NCI-H2227 treated with DMSO at 0.1 percent for 48 hours (cell line): ENCODE results near the gene FOXP1.

ENCODE experiments used
- DNase-seq: peaks from one replicate; lab custom pipeline; 2025; lab: John Stamatoyannopoulos, UW

Gene FOXP1

GRCh38 chr3:71586810-71587242, 3.3 kb upstream of the FOXP1 start:
- no peak for DNase-seq

GRCh38 chr3:71585887-71586809, 2.6 kb upstream of the FOXP1 start:
- no peak for DNase-seq

- DNase-seq: no peak
These were observed 1.6 kb upstream of the FOXP1 start for GRCh38 chr3:71585131-71585530.

GRCh38 chr3:71584394-71585011, 975 bp upstream of the FOXP1 start:
- no peak for DNase-seq

- no peak for DNase-seq
These were observed 639 bp downstream of the FOXP1 start for GRCh38 chr3:71582612-71583565.

- no peak for DNase-seq
These were observed 1.4 kb downstream of the FOXP1 start for GRCh38 chr3:71582036-71582611.

DNA sequence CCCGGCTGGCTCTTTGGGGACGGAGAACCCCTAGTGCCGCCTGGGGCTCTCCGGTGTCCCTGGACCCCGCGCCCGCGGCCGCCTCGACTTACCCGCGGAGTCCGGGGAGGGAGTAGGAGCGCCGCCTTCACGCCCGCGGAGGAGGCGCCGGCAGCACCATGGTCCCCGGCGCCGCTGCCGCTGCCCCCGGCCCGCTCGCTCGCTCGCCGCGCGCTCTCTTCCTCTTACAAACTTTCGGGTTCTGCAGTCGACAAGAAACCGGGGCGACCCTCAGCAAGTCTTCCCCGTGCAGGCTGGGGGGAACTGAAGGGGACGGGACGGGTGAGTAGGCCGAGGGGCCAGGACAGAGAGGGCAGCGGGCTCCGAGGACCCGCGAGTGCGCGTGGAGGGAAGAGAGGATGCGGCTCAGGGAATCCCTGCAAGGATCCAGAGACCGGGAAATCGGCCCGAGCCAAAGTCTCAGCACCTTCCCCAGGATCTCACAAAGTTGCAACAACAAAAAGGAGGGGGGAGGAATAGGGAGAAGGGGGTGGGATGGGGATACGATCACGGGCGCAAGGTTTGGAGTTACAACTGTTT, 2.0 kb downstream of the FOXP1 start:
- no peak for DNase-seq

DNA sequence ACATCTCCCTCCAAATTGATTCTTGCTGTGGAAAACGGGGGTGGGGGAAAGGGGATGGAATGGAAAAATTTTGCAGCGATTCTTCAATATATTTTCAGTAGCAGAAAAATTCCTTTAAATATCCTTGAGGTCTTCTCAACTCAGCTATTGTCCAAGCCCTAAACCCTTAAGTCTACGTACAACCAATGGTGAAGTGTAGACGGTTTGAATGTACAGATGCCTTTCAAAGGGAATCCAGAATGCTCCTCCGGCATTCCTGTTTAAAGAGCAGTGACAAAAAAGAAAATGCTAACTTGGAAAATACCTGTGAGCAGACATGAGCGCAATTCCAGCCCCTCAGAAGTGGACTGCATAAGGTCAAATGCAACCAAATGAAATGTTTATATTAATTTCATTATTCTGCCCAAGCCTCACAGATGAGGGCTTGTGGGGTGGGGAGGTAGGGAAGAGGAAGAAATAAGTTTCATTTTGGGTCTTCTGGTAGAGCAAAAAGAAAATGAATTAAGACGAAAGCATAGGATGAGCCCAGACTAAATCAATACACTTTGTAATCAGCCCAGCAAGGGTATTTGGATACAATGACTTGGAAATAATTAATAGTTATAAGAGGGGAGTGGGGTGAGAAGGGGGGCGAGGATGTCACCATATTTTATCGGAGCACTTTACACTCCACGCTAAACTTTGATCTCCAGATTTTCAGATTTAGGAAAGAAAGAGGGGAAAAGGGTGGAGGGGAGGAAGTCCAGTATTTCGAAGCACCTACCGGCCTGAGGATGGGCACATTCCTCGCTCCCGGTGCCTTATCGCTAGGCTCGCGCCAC, 2.7 kb downstream of the FOXP1 start:
- DNase-seq: no peak

GRCh38 chr3:71579935-71580406, 3.6 kb downstream of the FOXP1 start:
- DNase-seq: no peak

DNA sequence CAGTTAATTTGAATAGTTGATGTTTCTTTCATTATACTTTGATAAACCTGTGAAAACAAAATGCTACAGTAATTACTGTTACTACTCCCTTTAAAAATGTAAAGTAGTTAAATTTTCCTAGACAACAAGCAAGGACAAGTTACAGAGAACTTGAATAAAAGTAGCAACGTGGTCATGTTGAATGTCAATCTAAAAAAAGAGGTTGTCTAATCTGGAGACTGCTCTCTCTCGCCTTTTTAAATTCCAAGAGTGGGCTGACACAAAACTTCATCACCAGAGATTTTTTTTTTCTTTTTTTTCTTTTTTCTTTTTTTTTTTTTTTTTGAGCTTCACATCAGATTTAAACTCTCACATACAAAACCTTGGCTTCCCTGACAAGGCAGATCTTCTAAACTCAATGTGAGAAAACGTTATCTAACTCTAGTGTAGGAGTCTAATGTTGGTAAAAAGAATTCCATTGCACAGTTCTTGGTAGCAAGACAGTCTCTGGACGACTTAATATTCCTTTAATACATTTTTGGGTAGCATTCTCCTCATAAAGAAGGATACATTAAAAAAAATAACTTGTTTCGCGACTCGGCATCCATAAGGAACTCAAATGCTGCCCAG, 4.1 kb downstream of the FOXP1 start:
- no peak for DNase-seq

- DNase-seq: no peak
These were observed 5.3 kb downstream of the FOXP1 start for GRCh38 chr3:71578054-71578751.

GRCh38 chr3:71577011-71577410, 6.5 kb downstream of the FOXP1 start:
- DNase-seq: no peak

- no peak for DNase-seq
These were observed 8.1 kb downstream of the FOXP1 start for GRCh38 chr3:71575433-71575832.

DNA sequence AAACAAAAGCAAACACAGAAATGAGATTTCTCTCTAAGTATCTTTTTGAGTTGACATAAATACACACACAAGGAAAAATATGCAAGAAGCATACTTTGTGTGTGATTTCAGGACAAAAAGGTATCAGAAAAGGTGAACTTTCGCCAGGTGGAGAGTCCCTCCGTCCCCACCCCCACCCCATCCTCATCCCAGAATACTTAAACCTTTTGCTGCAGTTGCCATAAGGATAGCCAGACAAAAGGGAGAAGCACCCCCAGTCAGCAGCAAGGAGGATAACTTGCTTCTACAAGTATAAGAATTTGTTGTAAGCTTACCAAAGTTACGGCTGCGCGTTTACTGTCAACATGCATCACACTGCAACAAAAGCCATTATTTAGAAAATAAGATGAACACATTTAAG, 10.3 kb downstream of the FOXP1 start:
- DNase-seq: no peak

GRCh38 chr3:71570546-71570945, 13.0 kb downstream of the FOXP1 start:
- DNase-seq: no peak

GRCh38 chr3:71568207-71568606, 15.3 kb downstream of the FOXP1 start:
- DNase-seq: no peak

- no peak for DNase-seq
These were observed 16.8 kb downstream of the FOXP1 start for GRCh38 chr3:71566776-71567175.

GRCh38 chr3:71565976-71566375, 17.6 kb downstream of the FOXP1 start:
- no peak for DNase-seq

DNA sequence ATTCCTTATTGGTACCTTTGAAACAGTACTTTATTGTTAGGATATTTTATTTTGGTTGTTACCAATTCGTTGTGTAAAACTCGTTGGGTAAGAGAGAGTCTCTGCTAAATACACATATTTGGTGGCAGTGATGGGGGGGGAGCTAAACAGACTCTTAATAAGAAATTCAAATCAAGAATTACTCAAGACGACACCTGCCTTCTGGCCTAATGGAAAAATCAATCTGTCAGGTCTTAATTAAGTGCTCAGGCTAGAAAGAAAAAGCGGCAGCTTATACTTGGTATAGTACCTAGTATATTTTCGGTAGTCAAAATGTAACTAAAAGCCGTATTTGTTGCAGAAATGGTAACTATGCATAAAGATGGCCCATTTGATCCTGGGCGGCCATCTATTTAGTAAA, 18.2 kb downstream of the FOXP1 start:
- DNase-seq: no peak
